ENCODE measurements around the gene SLC25A23. TPM values are rescaled to one million over a fixed set of nuclear protein-coding genes. Genes with fewer than 3 reads are reported as not detected.

Gene SLC25A23
- total and polyA plus RNA-seq, 5 experiments from 2014 or later = 14.6 to 29.6 (median 19.0) TPM

- Mint-ChIP-seq H3K9me3 (no peaks in the 10 kb centered on the region), H3K27ac (peak overlapping the region; percentile 52 to 86 (median 73)), H3K4me3 (peak overlapping the region in 3 of 10 donors; percentile 62 to 83 (median 66)), H3K27me3 (no peaks in the 10 kb centered on the region), H3K36me3 (peaks cover 0 to 30% (median 1%) of the 10 kb centered on the region in 3 donors), H3K4me1 (peaks cover 8 to 26% (median 17%) of the 10 kb centered on the region in 4 donors)
- POLR2A ChIA-PET = interaction anchor here (0.6 to 2.5 kb wide), 5 partner anchors 10 to 42 kb away, joined by 3 to 10 read pairs (median 4); partner anchors contain the start of genes DENND1C and KHSRP
- DNase-seq = no peak
- no peak for ATAC-seq
Observed at GRCh38 chr19:6465663-6466062, 6.1 kb upstream of the SLC25A23 start.

- Mint-ChIP-seq H3K27ac (peak overlapping the region; percentile 63 to 89 (median 85)), H3K27me3 (no peaks in the 10 kb centered on the region), H3K4me1 (peaks cover 12 to 30% (median 23%) of the 10 kb centered on the region in 4 donors), H3K36me3 (peaks cover 0 to 23% (median 0%) of the 10 kb centered on the region in 3 donors), H3K4me3 (peak overlapping the region; percentile 56 to 83 (median 71)), H3K9me3 (no peaks in the 10 kb centered on the region)
- POLR2A ChIA-PET = interaction anchor here (1.0 to 2.5 kb wide), 4 partner anchors 11 to 41 kb away, joined by 3 to 10 read pairs (median 5); partner anchors contain the start of genes DENND1C and KHSRP
- no peak for ATAC-seq
- no peak for DNase-seq
Observed at GRCh38 chr19:6465006-6465405, 5.4 kb upstream of the SLC25A23 start.

GRCh38 chr19:6464070-6464873, 4.7 kb upstream of the SLC25A23 start, which contains the start of gene CRB3:
Gene CRB3, plus strand, starts transcription at chr19:6464271. Its CDS starts 431 bp downstream, at chr19:6464702.
- H3K4me1 Mint-ChIP-seq = peaks cover 14 to 32% (median 25%) of the 10 kb centered on the region in 4 donors
- DNase-seq (peak; percentile 30 to 84 (median 52)), ATAC-seq (no peak)
- H3K9me3 Mint-ChIP-seq = no peaks in the 10 kb centered on the region
- peak within 1 kb of the TSS; percentile 63 to 92 (median 88) for H3K27ac Mint-ChIP-seq
- peak within 1 kb of the TSS; percentile 62 to 89 (median 76) for H3K4me3 Mint-ChIP-seq
- H3K27me3 Mint-ChIP-seq = no peaks in the 10 kb centered on the region
- POLR2A ChIA-PET = interaction anchor here (2.2 to 2.5 kb wide), 2 partner anchors 17 to 40 kb away, joined by 6 to 10 read pairs; partner anchors contain the start of genes DENND1C and KHSRP
- H3K36me3 Mint-ChIP-seq = peaks cover 0 to 18% (median 0%) of the 10 kb centered on the region in 3 donors

- DNase-seq (peak; percentile 92 to 98 (median 96)), ATAC-seq (peak; percentile 84 to 85)
- H3K36me3 Mint-ChIP-seq = peaks cover 6 to 24% (median 14%) of the 10 kb centered on the region in 3 donors
- no peaks in the 10 kb centered on the region for H3K27me3 Mint-ChIP-seq
- peaks cover 0 to 6% (median 2%) of the 10 kb centered on the region in 9 donors for H3K9me3 Mint-ChIP-seq
- H3K27ac Mint-ChIP-seq = peak overlapping the region; percentile 88 to 98 (median 92)
- H3K4me3 Mint-ChIP-seq = peak overlapping the region; percentile 91 to 100 (median 96)
- POLR2A ChIA-PET = interaction anchor here (0.6 to 2.7 kb wide), 12 partner anchors 21 to 1463 kb away, joined by 3 to 24 read pairs (median 4); partner anchors contain the start of genes ALKBH7, DENND1C, KHSRP and TUBB4A
- H3K4me1 Mint-ChIP-seq = peaks cover 23 to 46% (median 32%) of the 10 kb centered on the region in 4 donors
Observed at GRCh38 chr19:6460099-6460884, 700 bp upstream of the SLC25A23 start.

- POLR2A ChIA-PET = interaction anchor here (0.7 to 2.7 kb wide), 5 partner anchors 23 to 1222 kb away, joined by 3 to 24 read pairs (median 3); partner anchors contain the start of genes DENND1C and KHSRP
- peaks cover 13 to 31% (median 23%) of the 10 kb centered on the region in 4 donors for H3K4me1 Mint-ChIP-seq
Observed at GRCh38 chr19:6458695-6459261, 814 bp downstream of the SLC25A23 start.

GRCh38 chr19:6457958-6458694, 1.5 kb downstream of the SLC25A23 start:
- no peak for DNase-seq
- H3K9me3 Mint-ChIP-seq = peaks cover 0 to 21% (median 5%) of the 10 kb centered on the region in 9 donors
- POLR2A ChIA-PET = no interaction called here
- peaks cover 13 to 29% (median 22%) of the 10 kb centered on the region in 4 donors for H3K4me1 Mint-ChIP-seq
- no peaks in the 10 kb centered on the region for H3K27me3 Mint-ChIP-seq
- ATAC-seq = no peak
- H3K27ac Mint-ChIP-seq = peak overlapping the region; percentile 11 to 93 (median 89)
- H3K4me3 Mint-ChIP-seq = peak overlapping the region; percentile 85 to 95 (median 90)
- peaks cover 14 to 45% (median 30%) of the 10 kb centered on the region in 3 donors for H3K36me3 Mint-ChIP-seq

More at GRCh38 chr19:6458695-6459261, 814 bp downstream of the SLC25A23 start:
- peaks cover 0 to 19% (median 5%) of the 10 kb centered on the region in 9 donors for H3K9me3 Mint-ChIP-seq
- peak overlapping the region; percentile 85 to 95 (median 90) for H3K4me3 Mint-ChIP-seq
- ATAC-seq = no peak
- H3K36me3 Mint-ChIP-seq = peaks cover 14 to 39% (median 27%) of the 10 kb centered on the region in 3 donors
- peak overlapping the region; percentile 8 to 93 (median 89) for H3K27ac Mint-ChIP-seq
- no peaks in the 10 kb centered on the region for H3K27me3 Mint-ChIP-seq
- DNase-seq = no peak

DNA sequence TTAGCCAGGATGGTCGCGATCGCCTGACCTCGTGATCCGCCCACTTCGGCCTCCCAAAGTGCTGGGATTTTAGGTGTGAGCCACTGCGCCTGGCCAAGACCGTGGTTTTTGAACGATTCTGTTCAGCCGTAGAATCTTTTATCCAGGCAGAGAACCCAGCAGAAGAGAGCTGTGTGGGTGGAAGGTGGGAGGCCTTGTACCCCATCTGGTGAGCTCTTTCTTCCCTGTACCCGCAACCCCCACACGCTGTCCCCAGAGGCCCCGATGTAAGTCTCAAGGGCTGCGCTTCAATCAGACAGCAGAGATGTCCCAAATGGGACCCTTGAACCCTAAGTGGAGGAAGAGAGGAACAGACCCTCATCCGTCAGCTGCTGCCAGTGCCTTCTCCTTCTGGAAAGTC, 3.7 kb downstream of the SLC25A23 start:
- Mint-ChIP-seq H3K4me3 (no peak overlapping the region), H3K36me3 (peaks cover 14 to 49% (median 37%) of the 10 kb centered on the region in 3 donors), H3K27ac (peak overlapping the region in 2 of 10 donors; percentile 12 to 77), H3K27me3 (no peaks in the 10 kb centered on the region), H3K4me1 (peaks cover 13 to 29% (median 18%) of the 10 kb centered on the region in 4 donors), H3K9me3 (peaks cover 0 to 23% (median 5%) of the 10 kb centered on the region in 9 donors)
- POLR2A ChIA-PET = no interaction called here
- DNase-seq (no peak), ATAC-seq (no peak)

GRCh38 chr19:6453951-6454565, 5.5 kb downstream of the SLC25A23 start:
- Mint-ChIP-seq H3K27me3 (no peaks in the 10 kb centered on the region), H3K9me3 (peaks cover 0 to 23% (median 5%) of the 10 kb centered on the region in 9 donors), H3K36me3 (peaks cover 14 to 52% (median 41%) of the 10 kb centered on the region in 3 donors), H3K4me3 (no peak overlapping the region), H3K4me1 (peaks cover 9 to 16% (median 11%) of the 10 kb centered on the region in 4 donors), H3K27ac (peak overlapping the region in 1 of 10 donors; percentile 62)
- no peak for DNase-seq
- POLR2A ChIA-PET = interaction anchor here (0.5 to 1.1 kb wide), 2 partner anchors 20 to 51 kb away, joined by 3 to 5 read pairs; no protein-coding TSS in a partner anchor
- ATAC-seq = no peak

DNA sequence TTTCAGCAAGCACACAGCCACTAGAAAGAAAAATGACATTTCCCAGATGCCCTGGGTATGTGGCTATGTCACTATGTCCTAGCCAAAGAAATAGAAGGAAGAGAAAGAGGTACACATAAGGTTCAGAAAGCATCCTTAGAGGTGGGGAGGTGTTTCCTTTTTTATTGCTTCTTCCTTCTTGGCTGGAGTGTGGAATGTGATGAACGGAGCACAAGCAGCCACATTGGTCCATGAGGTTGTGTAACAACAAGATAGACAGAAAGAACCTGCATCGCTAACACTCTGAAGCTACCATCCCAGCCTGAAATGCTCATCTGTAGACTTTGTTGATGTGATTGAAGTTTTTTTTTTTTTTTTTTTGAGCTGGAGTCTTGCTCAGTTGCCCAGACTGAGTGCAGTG, 6.7 kb downstream of the SLC25A23 start:
- H3K36me3 Mint-ChIP-seq = peaks cover 14 to 52% (median 41%) of the 10 kb centered on the region in 3 donors
- peaks cover 0 to 4% (median 2%) of the 10 kb centered on the region in 4 donors for H3K4me1 Mint-ChIP-seq
- ATAC-seq (no peak), DNase-seq (no peak)
- H3K9me3 Mint-ChIP-seq = peaks cover 0 to 23% (median 5%) of the 10 kb centered on the region in 9 donors
- no peak overlapping the region for H3K4me3 Mint-ChIP-seq
- H3K27me3 Mint-ChIP-seq = no peaks in the 10 kb centered on the region
- POLR2A ChIA-PET = no interaction called here
- peak overlapping the region in 1 of 10 donors; percentile 64 for H3K27ac Mint-ChIP-seq

GRCh38 chr19:6452223-6452614, 7.4 kb downstream of the SLC25A23 start:
- Mint-ChIP-seq H3K27ac (no peak overlapping the region), H3K27me3 (no peaks in the 10 kb centered on the region), H3K36me3 (peaks cover 14 to 48% (median 39%) of the 10 kb centered on the region in 3 donors), H3K4me1 (peaks cover 0 to 4% (median 0%) of the 10 kb centered on the region in 4 donors), H3K4me3 (no peak overlapping the region), H3K9me3 (peaks cover 0 to 23% (median 5%) of the 10 kb centered on the region in 9 donors)
- ATAC-seq (no peak), DNase-seq (no peak)
- POLR2A ChIA-PET = no interaction called here

Data from naive thymus-derived CD8-positive, alpha-beta T cell (primary cell).